GM23338 (cell line): ENCODE results near the gene UBXN11. TPM values are rescaled to one million over a fixed set of nuclear protein-coding genes. Genes with fewer than 3 reads are reported as not detected.

Experiments used
- ATAC-seq: fragments of 200-7000 bp; cut with Tn5 transposase; 3 replicates; pipeline ENCODE4 v1.9.1; 2020
- DNase-seq: peaks from one replicate; pipeline ENCODE4 v3.0.0-alpha.2; 2015; ENCODE audit warnings: low spot score
- H2AFZ ChIP-seq: fragments of 200-600 bp; sonication (generic); 2 replicates; pipeline ENCODE4 v1.8.0; 2016; ENCODE audit warnings: antibody characterized with exemption, mild to moderate bottlenecking, moderate library complexity
- H3F3A ChIP-seq: fragments of 200-600 bp; sonication (generic); replicated peaks from 2 replicates; pipeline ENCODE4 v1.8.0; 2017; ENCODE audit warnings: antibody characterized with exemption, mixed run types, low read depth
- H3K27ac ChIP-seq: fragments of 200-600 bp; sonication (generic); 2 replicates; pipeline ENCODE4 v1.6.1; 2016; ENCODE audit warnings: low read depth
- H3K27me3 ChIP-seq: fragments of 200-600 bp; sonication (generic); 2 replicates; pipeline ENCODE4 v1.8.0; 2016; ENCODE audit warnings: mild to moderate bottlenecking, mixed run types, moderate library complexity; ENCODE audit not compliant: insufficient read depth
- H3K36me3 ChIP-seq: fragments of 200-600 bp; sonication (generic); 2 replicates; pipeline ENCODE4 v1.8.0; 2016; ENCODE audit warnings: mild to moderate bottlenecking; ENCODE audit not compliant: insufficient read depth
- H3K4me1 ChIP-seq: fragments of 200-600 bp; sonication (generic); 2 replicates; pipeline ENCODE4 v1.8.0; 2016; ENCODE audit warnings: mild to moderate bottlenecking, moderate library complexity; ENCODE audit not compliant: insufficient read depth
- H3K4me2 ChIP-seq: fragments of 200-600 bp; sonication (generic); 2 replicates; pipeline ENCODE4 v1.7.1; 2017; ENCODE audit warnings: mixed run types
- H3K4me3 ChIP-seq: fragments of 200-600 bp; sonication (generic); 2 replicates; pipeline ENCODE4 v1.6.1; 2016; ENCODE audit warnings: mixed run types
- H3K79me2 ChIP-seq: fragments of 200-600 bp; sonication (generic); replicated peaks from 2 replicates; pipeline ENCODE4 v1.8.0; 2017; ENCODE audit warnings: mild to moderate bottlenecking; ENCODE audit not compliant: insufficient read depth
- H3K9me2 ChIP-seq: fragments of 200-600 bp; sonication (generic); 2 replicates; pipeline ENCODE4 v1.8.0; 2017; ENCODE audit not compliant: insufficient read depth
- H4K20me1 ChIP-seq: fragments of 200-600 bp; sonication (generic); replicated peaks from 2 replicates; pipeline ENCODE4 v1.8.0; 2017; ENCODE audit warnings: mild to moderate bottlenecking; ENCODE audit not compliant: insufficient read depth
- H3K27ac Mint-ChIP-seq: 2 replicates; pipeline ENCODE4 v1.8.0; 2020; ENCODE audit warnings: inconsistent platforms, mild to moderate bottlenecking, moderate library complexity, mixed read lengths
- H3K27me3 Mint-ChIP-seq: 3 replicates; pipeline ENCODE4 v1.8.0; 2022; ENCODE audit warnings: low read depth, mild to moderate bottlenecking, moderate library complexity, mixed read lengths, inconsistent platforms; ENCODE audit not compliant: insufficient read depth, poor library complexity
- H3K36me3 Mint-ChIP-seq: 3 replicates; pipeline ENCODE4 v1.8.0; 2021; ENCODE audit warnings: low read depth, mild to moderate bottlenecking, inconsistent platforms, moderate library complexity, mixed read lengths
- H3K4me1 Mint-ChIP-seq: 3 replicates; pipeline ENCODE4 v1.8.0; 2020; ENCODE audit warnings: mild to moderate bottlenecking, inconsistent platforms, mixed read lengths
- H3K4me3 Mint-ChIP-seq: 3 replicates; pipeline ENCODE4 v1.8.0; 2021; ENCODE audit warnings: moderate library complexity, mild to moderate bottlenecking, inconsistent platforms, mixed read lengths
- H3K9me3 Mint-ChIP-seq: 3 replicates; pipeline ENCODE4 v1.8.0; 2020; ENCODE audit warnings: moderate library complexity, mild to moderate bottlenecking, inconsistent platforms, mixed read lengths
- CTCF ChIP-seq, 2 experiments: fragments of 200-600 bp in 1 of 2; sonication (generic) in 1 of 2; conservative IDR thresholded peaks; 2 replicates each; pipeline versions ENCODE4 v1.5.1 to v1.6.1; 2016 to 2017; ENCODE audit warnings: antibody characterized with exemption in 2 of 2, low read depth in 2 of 2, mild to moderate bottlenecking in 2 of 2, moderate library complexity in 1 of 2
- EZH2phosphoT487 ChIP-seq: fragments of 200-600 bp; sonication (generic); IDR thresholded peaks from one replicate; pipeline ENCODE4 v1.8.1; 2018; ENCODE audit warnings: antibody characterized with exemption; ENCODE audit not compliant: unreplicated experiment
- JUNB ChIP-seq: IDR thresholded peaks from one replicate; pipeline ENCODE4 v1.6.1; 2016; ENCODE audit warnings: antibody characterized with exemption; ENCODE audit not compliant: unreplicated experiment
- NANOG ChIP-seq: IDR thresholded peaks from 2 replicates; pipeline ENCODE4 v1.6.1; 2016; ENCODE audit warnings: antibody characterized with exemption, borderline replicate concordance
- POLR2AphosphoS5 ChIP-seq: IDR thresholded peaks from 2 replicates; pipeline ENCODE4 v1.6.1; 2016; ENCODE audit warnings: antibody characterized with exemption, low read depth
- REST ChIP-seq: IDR thresholded peaks from one replicate; pipeline ENCODE4 v1.6.1; 2018; ENCODE audit warnings: antibody characterized with exemption; ENCODE audit not compliant: unreplicated experiment
- STAT1 ChIP-seq: IDR thresholded peaks from one replicate; pipeline ENCODE4 v1.6.1; 2016; ENCODE audit warnings: antibody characterized with exemption; ENCODE audit not compliant: unreplicated experiment
- ZNF462 ChIP-seq: fragments of 250-450 bp; sonication (Bioruptor Pico); IDR thresholded peaks from 2 replicates; pipeline ENCODE4 v1.5.0; 2020; ENCODE audit warnings: mild to moderate bottlenecking, moderate library complexity
- polyA plus RNA-seq: library from polyadenylated mRNA; unstranded; fragments of >200 nt; fragmentation: Nextera tagmentation; extraction: Ambion mirVana; gene quantifications from 2 replicates; pipeline ENCODE4 v1.2.1, GENCODE V29; 2016
- total RNA-seq: library from RNA; depleted of rRNA; stranded (reverse); fragments of >200 nt; shearing (Covaris generic); gene quantifications from 2 replicates; pipeline ENCODE4 v1.2.3, GENCODE V29; 2014

UBXN11 gene
- total and polyA plus RNA-seq, 2 experiments from 2014 or later, result 8.0 to 8.3 TPM

GRCh38 chr1:26265405-26265804, 41.0 kb downstream of the UBXN11 start:
- Mint-ChIP-seq H3K36me3 (peaks cover 91% of the 10 kb centered on the region), H3K4me1 (no peaks in the 10 kb centered on the region), H3K4me3 (no peak overlapping the region), H3K27me3 (peaks cover 5% of the 10 kb centered on the region), H3K9me3 (peaks cover 17% of the 10 kb centered on the region; the same call in 2 of the 3 replicates), H3K27ac (no peak overlapping the region)
- TF ChIP-seq STAT1, result no peak
- TF ChIP-seq EZH2phosphoT487, result no peak
- no peak for TF ChIP-seq ZNF462 (CRISPR knock-in tag)
- Histone ChIP-seq H3K27ac (no peak overlapping the region), H3K79me2 (no peaks in the 10 kb centered on the region; the same call in 1 of the 2 replicates), H3K4me2 (no peak overlapping the region), H2AFZ (no peak overlapping the region), H3K27me3 (no peaks in the 10 kb centered on the region), H3K4me3 (no peak overlapping the region), H3F3A (0 out of 2 replicates have a peak, but pooled peaks cover under 1% of the 10 kb centered on the region), H3K4me1 (no peaks in the 10 kb centered on the region), H3K36me3 (peaks cover 63% of the 10 kb centered on the region), H4K20me1 (peaks cover 24% of the 10 kb centered on the region), H3K9me2 (no peaks in the 10 kb centered on the region)
- no peak for ATAC-seq
- no peak for DNase-seq

- Histone ChIP-seq H3K36me3 (peaks cover 64% of the 10 kb centered on the region), H3K27me3 (no peaks in the 10 kb centered on the region), H3K4me2 (no peak overlapping the region), H3F3A (no peaks in the 10 kb centered on the region), H3K4me3 (no peak overlapping the region), H2AFZ (no peak overlapping the region), H3K9me2 (no peaks in the 10 kb centered on the region), H3K79me2 (no peaks in the 10 kb centered on the region; the same call in 1 of the 2 replicates), H3K4me1 (no peaks in the 10 kb centered on the region), H3K27ac (no peak overlapping the region), H4K20me1 (peaks cover 20% of the 10 kb centered on the region; the same call in 1 of the 2 replicates)
- peaks cover 5% of the 10 kb centered on the region; the same call in 1 of the 3 replicates for H3K9me3 Mint-ChIP-seq
- H3K36me3 Mint-ChIP-seq, result peaks cover 90% of the 10 kb centered on the region
- no peaks in the 10 kb centered on the region for H3K4me1 Mint-ChIP-seq
- ATAC-seq, result no peak
- H3K27ac Mint-ChIP-seq, result no peak overlapping the region
- H3K4me3 Mint-ChIP-seq, result no peak overlapping the region
- peaks cover 2% of the 10 kb centered on the region for H3K27me3 Mint-ChIP-seq
- DNase-seq, result no peak
- TF ChIP-seq JUNB (no peak), REST (no peak), CTCF (conservative IDR thresholded peaks at IDR 0.05; ENCODE audit: low read depth in 2 of 2) (no peak), NANOG (no peak), POLR2AphosphoS5 (no peak)
These were observed 43.2 kb downstream of the UBXN11 start for GRCh38 chr1:26263212-26263611.
